HG03457 (cell line): ENCODE data around the gene TSPAN31.

Experiments
- ATAC-seq: cut with Tn5 transposase; IDR thresholded peaks from one replicate; pipeline ENCODE4 v1.9.1; 2021; ENCODE audit warnings: moderate number of reproducible peaks; ENCODE audit not compliant: unreplicated experiment

The TSPAN31 gene

DNA sequence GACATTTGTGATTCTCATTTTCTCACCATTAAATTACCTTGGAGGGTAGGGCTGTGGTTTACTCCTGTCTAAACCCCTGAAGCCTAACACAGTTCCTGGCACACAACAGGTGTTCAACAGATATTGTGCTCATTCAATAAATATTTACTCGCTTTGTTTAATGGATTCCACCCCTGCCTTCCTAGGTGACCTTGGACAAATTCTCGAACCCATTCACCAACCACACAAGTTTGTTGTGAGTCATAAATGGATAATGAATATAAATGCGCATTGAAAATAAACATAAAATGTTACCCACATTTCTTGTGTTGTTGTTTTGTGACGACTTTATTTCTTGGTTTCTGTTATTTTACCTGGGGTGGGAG is 37.4 kb downstream of the TSPAN31 start:
- peak; percentile 3 for ATAC-seq

DNA sequence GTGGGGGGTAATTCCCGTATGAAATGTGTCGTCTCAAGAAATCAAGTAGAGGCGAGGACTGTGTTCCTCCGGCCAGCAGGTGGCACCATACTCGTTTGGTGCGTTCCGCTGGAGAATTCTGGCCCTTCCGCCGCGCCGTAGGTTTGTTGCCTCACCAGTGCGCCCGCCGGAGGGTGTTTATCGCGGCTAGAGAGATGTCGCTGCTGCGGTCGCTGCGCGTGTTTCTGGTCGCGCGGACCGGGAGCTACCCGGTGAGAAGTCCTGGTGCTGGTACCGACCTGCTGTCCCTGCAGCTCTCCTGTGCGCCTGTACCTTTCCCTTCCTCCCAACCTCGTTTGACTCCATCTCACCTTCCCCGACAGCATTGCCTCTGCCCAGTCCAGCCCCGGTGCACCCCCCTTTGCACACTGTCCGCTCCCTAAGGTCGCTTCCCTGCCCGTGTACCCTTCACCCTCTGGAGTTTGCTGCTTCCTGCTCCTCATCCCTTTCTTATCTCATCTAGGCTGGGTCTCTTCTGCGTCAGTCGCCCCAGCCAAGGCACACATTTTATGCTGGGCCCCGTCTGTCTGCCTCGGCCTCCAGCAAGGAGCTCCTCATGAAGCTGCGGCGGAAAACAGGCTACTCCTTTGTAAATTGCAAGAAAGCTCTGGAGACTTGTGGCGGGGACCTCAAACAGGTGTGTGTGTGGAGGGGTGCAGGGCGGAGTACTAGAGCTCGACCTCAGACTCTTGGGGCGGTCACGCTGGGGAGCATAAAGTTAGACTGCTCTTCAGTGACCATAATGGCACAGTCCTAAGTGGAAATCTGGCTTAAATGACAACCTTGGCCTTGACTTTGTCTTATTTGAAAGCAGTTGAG is 38.0 kb downstream of the TSPAN31 start, which contains the start of gene TSFM:
TSS of gene TSFM (plus strand) at position 180 of the 858 bp plus-strand sequence. CDS start at position 195, 15 bp downstream.
- ATAC-seq: peak; percentile 69

DNA sequence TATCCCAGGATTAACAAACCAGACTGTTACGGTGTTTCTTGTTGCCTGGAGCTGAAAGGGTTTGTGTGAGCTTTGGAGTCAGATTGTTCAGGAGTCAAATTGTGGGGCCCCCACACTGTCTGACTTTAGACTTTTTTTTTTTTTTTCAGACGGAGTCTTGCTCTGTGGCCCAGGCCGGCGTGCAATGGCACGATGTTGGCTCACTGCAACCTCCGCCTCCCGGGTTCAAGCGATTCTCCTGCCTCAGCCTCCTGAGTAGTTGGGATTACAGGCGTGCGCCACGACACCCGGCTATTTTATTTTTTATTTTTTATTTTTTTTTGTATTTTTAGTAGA is 38.6 kb downstream of the TSPAN31 start:
- ATAC-seq: no peak

DNA sequence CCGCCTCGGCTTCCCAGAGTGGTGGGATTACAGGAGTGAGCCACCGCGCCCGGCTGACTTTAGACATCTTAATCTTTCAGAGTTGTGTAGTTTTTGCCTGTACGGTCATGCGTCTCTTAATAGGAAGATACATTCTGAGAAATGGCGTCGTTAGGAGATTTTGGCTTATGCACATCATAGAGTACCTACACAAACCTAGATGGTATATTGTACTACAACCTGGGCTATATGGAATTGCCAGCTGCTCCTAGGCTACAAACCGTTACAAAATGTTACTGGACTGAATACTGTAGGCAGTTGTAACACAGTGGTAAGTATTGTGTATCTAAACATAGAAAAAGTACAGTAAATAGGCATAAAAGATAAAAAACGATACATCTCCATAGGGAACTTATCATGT is 39.0 kb downstream of the TSPAN31 start:
- ATAC-seq: no peak

DNA sequence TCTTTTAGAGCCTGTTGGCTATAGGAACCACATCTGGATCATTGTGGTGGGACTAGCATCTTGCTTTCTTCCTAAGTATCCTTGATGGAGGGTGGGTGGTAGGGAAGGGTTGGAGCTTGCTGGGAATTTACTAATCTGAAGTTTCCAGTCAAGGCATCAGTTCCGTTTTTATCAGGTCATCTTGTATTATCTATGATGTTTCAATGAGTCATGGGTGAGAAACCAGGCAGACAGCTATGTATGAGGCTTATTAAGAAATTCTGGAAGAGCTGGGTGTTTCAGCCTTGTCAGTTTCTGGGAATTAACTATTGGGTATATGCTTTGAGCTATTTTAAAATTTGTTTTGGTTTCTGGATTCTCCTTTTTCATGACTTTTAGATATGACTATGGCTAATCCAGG is 49.1 kb downstream of the TSPAN31 start:
- ATAC-seq: no peak

DNA sequence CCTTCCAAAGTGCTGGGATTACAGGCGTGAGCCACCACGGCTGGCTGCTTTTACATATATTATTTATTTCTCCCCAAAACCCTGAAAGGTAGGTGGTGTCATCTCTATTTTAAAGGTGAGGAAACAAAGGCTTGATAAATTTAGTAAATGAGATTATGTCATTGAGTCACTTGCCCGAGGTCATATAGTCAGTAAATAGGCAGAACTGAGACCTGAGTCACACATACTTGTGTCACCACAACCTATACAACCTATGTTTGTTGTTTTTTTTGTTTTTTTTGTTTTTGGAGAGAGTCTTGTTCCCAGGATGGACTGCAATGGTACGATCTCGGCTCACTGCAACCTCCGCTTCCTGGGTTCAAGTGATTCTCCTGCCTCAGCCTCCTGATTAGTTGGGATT is 50.5 kb downstream of the TSPAN31 start:
- no peak for ATAC-seq

DNA sequence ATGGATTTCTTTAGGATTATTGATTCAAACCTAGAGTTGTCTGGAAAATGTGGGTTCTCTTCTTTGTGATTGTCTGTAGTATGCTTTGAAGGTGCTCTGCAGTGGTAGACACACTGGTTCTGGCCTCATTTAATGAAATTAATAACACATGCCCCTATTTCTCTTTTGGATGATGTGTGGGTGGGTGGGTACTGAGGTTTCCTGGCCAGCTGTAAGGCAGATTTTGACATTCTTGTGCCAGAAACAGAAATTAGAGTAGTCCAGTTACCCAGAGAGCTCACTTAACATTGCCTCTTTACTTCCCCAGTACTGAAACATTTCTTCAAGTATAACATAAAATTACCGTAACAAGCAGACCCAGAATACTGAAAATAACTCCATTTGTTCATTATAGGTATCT is 52.2 kb downstream of the TSPAN31 start:
- ATAC-seq: no peak

DNA sequence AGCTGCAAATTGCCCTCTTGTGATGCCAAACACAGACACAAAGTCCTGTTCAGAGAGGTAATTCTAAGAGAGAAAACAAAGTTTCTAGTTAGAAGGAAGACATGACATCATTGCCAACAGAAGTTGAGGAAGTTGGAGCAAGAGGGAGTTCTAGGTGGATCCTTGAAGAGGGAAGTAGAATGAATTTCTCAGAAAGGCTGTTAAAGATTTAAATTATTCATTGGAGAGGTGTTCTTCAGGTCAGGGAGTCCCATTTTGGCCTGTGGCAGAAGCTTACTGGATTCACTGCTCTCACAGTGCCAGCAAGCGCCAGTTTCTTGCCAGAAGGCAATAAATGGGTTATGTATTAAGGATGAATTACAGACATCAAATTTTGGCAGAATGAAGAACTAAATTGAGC is 53.1 kb downstream of the TSPAN31 start:
- no peak for ATAC-seq
